GM21390 (cell line): ENCODE measurements around the gene AIP.
"Not testable (repeated sequence)": the region's sequence is repeated elsewhere in the genome, so short reads cannot be mapped to it uniquely, and the experiment has no call there.

Experiments used
- ATAC-seq: cut with Tn5 transposase; IDR thresholded peaks from one replicate; pipeline ENCODE4 v1.9.1; 2021; ENCODE audit not compliant: unreplicated experiment

The AIP gene

DNA sequence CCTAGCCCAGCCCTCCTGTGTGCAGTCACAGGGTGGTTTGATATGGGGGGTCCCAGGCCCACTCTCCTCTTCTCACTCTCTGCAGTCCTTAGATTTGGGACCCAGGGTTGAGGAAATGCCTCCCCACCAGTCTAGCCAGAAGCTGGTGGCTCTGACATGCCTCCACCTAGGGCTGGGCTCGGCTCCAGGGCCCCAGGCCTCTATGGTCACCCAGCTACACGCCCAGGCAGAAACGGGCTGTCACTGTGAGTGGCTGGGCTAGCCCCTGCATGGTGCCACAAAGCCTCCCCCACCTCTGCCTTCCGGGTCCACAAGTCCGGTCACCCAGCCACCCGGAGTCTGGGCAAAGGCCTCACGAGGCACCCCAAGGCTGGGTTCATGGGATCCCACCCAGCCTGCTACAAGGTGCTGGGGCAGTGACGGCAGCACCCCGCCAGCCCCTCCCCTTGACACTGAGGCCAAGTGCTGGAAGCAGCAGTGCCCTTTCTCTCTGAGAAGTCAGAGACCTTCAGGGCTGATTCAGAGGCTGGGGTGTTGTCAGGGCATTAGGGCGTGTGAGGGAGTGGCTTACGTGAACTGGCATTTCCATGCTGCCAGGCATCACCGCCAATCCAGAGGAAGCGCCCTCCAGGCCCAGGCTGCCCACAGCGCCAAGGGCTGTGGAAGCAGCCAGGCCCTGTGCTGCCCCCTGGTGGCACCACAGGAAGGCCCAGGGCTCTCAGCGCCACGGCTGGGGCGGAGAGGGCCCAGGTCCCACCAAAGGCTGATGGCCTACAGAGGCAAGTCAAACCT lies 23.0 kb downstream of the AIP start:
- ATAC-seq, result no peak

- no peak for ATAC-seq
Observed at GRCh38 chr11:67506426-67507051, 23.7 kb downstream of the AIP start.

GRCh38 chr11:67507242-67507863 lies 24.5 kb downstream of the AIP start:
- no peak for ATAC-seq

DNA sequence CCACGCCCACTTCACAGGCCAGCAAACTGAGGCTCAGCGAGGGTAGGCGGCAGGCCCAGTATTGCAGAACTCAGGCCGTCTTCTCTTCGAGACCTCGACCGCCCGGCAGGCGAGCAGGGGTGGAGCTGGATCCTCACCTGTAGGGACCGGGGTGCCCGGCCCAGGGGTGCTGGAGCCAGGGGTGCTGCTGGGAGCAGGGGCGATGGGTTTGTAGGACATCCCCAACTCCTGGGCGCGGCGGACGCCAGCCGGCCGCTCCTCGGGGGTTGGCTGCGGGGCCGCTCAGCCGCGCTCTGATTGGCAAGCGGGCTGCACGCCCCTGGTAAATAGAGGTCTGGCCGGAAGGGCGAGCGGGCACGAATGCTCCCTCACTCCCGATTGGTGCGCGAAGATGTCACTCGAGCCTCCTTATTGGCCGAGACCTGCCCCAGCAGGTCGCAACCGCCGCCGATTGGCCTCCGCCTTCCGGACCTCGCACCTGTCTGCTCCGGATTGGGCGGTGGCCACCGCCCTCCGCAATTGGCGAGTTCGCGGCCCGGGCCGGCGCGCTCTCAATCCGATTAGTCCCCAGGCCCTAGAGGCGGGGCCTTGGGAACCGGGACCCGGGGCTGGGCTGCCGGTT lies 25.1 kb downstream of the AIP start, which contains the start of gene CDK2AP2:
TSS of gene CDK2AP2 (minus strand) at position 299 of the 622 bp plus-strand sequence. CDS start at position 219, 80 bp downstream.
- ATAC-seq, result peak; percentile 66

GRCh38 chr11:67508486-67509121 lies 25.8 kb downstream of the AIP start:
- peak; percentile 38 for ATAC-seq

DNA sequence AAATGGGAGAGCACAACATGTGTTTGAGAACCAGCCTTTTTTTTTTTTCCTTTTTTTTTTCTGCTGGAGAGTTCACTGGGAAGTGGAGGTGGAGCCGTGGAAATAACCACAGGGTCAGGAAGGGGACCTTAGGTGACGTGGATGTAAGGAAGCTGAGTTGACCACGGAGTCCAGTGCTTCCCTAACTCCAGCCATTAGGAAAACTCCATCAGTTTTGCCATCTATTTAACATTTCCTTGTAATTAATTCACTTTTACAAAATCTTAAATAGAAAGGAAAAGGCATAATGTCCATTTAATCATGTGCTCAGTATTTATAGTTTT lies 27.2 kb downstream of the AIP start:
- no peak for ATAC-seq

GRCh38 chr11:67511558-67511957 lies 28.7 kb downstream of the AIP start:
- not testable (repeated sequence) for ATAC-seq

DNA sequence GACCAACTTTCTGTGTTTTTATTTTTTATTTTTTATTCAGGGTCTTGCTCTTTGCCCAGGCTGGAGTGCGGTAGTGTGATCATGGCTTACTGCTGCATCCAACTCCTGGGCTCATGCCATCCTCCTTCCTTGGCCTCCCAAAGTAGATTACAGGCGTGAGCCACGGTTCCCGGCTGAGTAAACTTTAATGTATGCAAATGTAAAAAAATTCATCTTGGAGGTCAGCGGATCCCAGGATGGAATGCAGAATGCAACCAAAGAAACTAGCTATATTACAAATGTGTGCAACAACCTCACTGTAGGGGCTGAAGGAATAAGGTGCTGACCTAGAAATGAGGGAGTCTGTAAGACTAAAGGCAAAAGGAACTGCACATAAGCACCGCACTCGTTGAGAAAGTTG lies 31.3 kb downstream of the AIP start:
- no peak for ATAC-seq

- no peak for ATAC-seq
Observed at GRCh38 chr11:67516806-67517205, 34.0 kb downstream of the AIP start.

DNA sequence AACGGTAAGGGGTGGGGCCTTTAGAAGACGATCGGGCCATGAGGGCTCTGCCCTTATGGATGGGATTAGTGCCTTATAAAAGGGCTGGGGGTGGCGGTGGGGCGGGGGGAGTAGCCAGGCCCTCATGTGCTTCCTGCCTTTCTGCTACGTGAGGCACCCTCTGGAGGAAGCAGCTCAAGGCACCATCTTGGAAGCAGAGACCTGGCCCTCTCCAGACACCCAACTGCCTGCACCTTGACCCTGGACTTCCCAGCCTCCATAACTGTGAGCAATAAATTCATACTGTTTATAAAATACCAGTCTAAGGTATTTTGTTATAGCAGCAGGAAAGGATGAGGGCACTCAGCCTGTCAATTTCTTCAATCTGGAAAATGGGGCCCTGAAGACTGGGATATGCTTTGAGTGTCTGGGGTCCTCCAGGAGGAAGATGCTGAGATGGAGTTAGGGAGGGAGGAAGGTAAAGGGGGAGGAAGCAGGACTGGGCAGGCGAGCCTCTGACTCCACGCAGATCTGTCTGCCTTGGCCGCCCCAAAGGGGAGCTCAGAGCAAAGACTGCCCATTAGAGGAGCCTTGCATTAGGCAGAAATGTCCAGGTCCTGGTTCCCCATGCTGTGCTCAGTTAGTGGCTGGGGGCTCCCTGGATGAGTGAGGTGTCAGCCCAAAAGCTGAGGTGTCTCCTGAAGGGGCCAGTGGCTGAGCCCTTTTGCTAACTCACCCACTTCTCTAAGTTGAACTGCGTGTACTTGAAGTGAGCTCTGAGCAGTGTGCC lies 35.1 kb downstream of the AIP start:
- ATAC-seq, result no peak

DNA sequence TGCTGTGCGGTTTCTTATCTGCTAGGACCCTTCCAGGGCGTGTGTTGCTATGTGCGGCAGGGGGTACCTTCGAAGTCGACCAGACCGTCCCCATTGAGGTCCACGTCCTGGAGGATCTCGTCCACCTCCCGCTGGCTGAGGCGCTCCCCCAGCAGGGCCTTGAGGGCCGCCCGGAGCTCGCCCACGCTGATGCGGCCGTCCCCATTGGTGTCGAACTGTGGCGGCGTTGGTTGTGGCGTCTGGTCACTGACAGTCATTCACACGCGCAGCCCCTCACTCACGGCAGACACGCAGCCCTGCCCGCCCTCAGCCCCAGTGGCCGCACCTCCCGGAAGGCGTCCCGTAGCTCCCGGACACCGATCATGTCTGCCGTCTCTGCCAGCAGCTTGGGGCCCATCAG lies 36.9 kb downstream of the AIP start:
- ATAC-seq, result no peak

DNA sequence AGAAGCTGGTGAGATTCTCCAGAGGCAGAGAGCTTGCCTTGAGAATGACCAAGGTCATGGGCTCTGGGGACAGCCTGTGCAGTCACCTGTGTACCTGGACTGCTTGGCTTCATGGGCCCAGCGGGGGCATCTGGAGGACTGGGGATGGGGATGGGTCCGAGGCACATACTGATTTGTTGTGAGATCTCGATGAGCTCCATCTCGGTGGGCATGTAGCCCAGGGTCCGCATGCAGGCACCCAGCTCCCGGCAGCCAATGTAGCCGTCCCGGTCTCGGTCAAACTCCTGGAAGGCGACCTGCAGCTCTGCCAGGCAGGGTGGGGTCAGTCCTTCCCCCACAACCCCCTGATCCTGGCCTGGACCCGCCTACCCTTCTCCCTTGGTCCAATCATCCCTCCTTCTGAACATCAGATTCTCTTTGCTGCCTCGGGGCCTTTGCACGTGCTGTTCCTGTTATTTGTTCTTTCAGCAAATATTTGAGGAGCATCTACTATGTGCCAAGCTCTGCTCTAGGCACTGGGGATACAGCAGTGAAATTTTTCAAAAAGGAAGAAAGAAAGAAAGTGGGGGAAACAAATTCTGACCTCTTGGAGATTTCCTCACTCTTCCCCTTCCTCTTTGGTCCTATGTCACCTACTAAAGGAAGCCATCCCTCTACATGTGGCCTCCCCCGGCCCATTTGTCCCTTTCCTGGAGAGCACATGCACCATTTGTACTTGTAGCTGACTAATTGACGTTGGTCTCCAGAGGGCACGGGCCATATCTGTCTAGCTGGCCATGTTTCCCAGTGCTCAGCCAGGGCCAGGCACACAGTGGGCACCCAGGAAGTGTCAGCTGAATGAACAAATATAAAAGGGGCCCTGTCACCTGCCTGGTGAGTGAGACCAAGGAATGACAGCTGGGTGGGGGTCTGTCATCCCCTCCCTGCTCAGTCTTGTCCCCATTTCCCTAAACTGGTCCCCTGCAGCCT lies 38.3 kb downstream of the AIP start:
- ATAC-seq, result no peak

- ATAC-seq, result no peak
Observed at GRCh38 chr11:67521924-67522323, 39.1 kb downstream of the AIP start.

GRCh38 chr11:67522338-67522737 lies 39.5 kb downstream of the AIP start:
- ATAC-seq, result no peak

DNA sequence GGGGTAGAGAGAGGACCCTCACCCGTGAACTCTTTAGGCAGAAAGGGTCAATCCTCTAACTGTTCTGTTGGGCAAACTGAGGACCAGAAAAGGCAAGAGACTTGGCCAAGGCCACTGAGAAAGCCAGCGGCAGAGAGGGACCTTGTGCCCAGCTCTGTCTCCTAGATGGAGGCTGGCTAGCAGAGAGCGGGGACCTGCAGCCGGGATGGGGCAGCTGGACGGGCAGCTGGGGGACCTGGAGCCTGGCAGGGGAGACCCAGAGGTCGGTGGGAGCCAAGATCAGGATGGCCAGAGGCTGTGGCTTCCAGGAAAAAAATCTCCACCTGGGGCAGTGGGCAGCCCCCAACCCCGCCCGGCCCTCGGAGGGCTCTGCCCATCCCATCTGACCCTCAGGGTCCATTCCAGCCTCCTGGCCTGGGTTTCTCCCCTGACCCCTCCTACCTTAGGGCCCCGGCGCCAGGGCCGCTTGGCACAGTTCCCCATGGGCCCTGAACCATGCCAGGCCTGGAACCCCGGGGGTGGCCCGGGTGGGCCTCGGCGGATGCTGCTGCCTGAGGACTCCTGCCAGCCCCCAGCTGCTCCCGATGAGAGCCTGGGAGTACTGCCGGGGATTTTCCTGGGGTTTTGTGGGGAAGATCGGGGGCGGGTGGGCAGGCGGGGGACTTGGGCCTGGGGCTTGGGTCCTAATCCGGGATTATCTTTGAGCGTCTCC lies 40.2 kb downstream of the AIP start, which contains the start of gene CABP2:
TSS of gene CABP2 (minus strand) at position 603 of the 712 bp plus-strand sequence. CDS start at position 483, 120 bp downstream.
- no peak for ATAC-seq

DNA sequence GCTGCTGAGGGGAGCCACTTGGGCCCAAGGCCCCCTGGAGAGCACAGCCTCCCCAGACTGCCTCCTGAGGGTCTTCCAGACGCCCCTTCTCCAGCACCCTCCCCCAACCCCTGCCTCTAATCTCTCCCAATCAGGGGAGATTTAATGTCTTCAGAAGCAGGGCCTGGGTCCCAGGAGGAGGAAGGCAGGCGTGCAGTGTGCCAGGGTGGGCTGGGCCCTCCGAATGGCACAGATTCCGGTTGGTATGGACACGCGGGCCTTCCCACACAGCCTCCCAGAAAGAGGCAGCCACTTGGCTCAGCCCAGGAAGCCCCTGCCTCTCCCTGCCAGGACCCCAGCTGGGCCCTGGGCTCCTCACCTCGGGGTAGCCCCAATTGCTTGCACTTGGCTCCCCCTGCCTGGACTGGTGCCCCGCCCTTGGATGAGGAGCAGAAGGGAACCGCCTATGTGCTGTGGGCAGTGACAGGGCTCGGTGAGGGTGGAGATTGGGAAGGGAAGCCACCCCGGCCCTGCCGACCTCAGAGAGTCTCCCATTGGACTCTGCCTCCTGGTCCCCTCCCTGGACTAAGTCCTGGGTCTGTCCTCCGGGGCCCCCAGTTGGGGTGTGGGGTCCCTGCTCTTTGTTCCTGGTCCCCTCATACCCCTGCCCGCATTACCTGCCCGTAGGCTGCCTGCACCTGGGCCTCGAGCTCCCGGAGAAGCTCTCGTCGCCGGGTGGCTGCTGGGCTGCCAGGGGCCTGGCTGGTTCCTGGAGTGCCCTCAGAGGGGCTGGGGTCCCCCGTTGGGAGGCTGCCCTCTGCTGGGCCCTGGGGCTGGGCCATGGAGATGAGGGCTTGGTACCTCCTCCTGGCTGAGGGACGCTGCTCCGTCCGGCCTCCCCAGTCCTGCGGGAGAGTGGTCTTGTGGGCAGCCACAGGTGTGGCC lies 41.0 kb downstream of the AIP start:
- ATAC-seq, result no peak

DNA sequence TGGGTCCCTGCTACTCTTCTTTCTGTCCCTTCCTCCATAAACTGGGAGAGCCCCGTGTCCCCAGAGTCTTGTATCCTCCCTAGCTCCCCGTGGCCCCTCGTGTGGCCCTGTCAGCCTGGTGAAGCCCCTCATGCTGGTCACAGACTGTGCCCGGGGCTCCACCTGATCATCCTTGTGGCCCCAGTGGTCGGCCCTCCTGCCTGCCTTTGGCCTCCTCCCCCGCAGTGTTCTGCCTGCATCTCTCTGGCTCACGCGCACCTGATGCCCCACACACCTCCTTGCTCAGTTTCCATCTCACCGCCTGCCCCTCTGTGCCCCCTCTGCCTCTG lies 41.6 kb downstream of the AIP start:
- no peak for ATAC-seq
